ACHN (cell line): ENCODE results near the gene SULT1C4.

Source experiments
- DNase-seq: peaks from one replicate; pipeline ENCODE4 v3.0.0-alpha.2; 2015
- in situ Hi-C: cut with HindIII; loops from 2 replicates; pipeline ENCODE4 v1.10.0; 2017; ENCODE audit warnings: low sequenced_read_pairs, low pct_ligation_motif_present, low pct_unique_long_range_greater_than_20kb

The SULT1C4 gene

GRCh38 chr2:108367014-108367413 is 10.7 kb upstream of the SULT1C4 start:
- no peak for DNase-seq
- in situ Hi-C loops, result no loop called here

GRCh38 chr2:108367561-108368175 is 10.1 kb upstream of the SULT1C4 start:
- DNase-seq, result no peak
- in situ Hi-C loops, result no loop called here

DNA sequence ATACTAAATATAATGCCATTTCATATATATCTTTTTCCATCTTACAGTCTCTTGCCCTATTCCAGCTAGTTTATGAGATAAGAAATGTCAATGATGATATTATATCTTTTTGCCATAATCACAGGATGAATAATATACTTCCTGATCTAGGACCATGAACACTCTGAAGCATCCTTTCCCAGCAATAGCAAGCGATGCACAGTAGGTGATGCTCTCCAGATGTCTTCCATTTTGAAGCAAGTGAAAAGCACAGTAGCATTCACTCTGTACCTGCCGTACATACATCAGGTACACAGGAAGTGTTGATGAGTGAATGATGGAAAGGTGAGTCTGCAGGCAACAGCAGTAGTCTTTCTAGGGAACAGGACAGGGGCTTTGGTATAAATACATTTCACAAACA is 8.6 kb upstream of the SULT1C4 start:
- in situ Hi-C loops, result no loop called here
- DNase-seq, result no peak

- no peak for DNase-seq
- in situ Hi-C loops, result no loop called here
Measured at GRCh38 chr2:108370080-108370479, 7.7 kb upstream of the SULT1C4 start.

GRCh38 chr2:108376774-108377173 is 980 bp upstream of the SULT1C4 start:
- DNase-seq, result no peak
- in situ Hi-C loops, result no loop called here

GRCh38 chr2:108377401-108377800 is 353 bp upstream of the SULT1C4 start:
- in situ Hi-C loops, result no loop called here
- DNase-seq, result no peak

GRCh38 chr2:108378851-108379250 is 1.1 kb downstream of the SULT1C4 start:
- no peak for DNase-seq
- in situ Hi-C loops, result no loop called here

DNA sequence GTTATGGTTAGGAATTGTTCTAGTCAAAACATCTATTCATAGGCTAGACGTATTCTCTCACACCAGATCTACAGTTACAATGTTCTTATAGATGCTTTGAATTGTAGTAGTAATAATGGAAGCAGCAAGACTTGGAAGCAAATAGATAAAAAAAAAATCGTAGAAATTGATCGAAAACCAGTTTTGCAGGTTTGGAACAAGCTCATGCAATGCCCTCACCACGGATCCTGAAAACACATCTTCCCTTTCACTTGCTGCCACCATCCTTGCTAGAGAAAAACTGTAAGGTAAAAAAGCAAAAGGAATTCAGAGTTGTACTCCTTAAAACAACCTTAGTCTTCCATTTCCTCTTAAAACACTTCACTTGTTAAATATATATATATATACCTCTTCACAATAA is 4.4 kb downstream of the SULT1C4 start:
- in situ Hi-C loops, result no loop called here
- DNase-seq, result no peak

- in situ Hi-C loops, result no loop called here
Measured at GRCh38 chr2:108383146-108383830, 5.5 kb downstream of the SULT1C4 start.

GRCh38 chr2:108384662-108385393 is 7.1 kb downstream of the SULT1C4 start:
- DNase-seq, result no peak
- in situ Hi-C loops, result no loop called here

More at GRCh38 chr2:108383146-108383830, 5.5 kb downstream of the SULT1C4 start:
- DNase-seq, result peak; percentile 37

GRCh38 chr2:108385411-108386071 is 7.8 kb downstream of the SULT1C4 start:
- in situ Hi-C loops, result no loop called here
- DNase-seq, result peak; percentile 83

- in situ Hi-C loops, result no loop called here
- peak; percentile 49 for DNase-seq
Measured at GRCh38 chr2:108388045-108388444, 10.3 kb downstream of the SULT1C4 start.

DNA sequence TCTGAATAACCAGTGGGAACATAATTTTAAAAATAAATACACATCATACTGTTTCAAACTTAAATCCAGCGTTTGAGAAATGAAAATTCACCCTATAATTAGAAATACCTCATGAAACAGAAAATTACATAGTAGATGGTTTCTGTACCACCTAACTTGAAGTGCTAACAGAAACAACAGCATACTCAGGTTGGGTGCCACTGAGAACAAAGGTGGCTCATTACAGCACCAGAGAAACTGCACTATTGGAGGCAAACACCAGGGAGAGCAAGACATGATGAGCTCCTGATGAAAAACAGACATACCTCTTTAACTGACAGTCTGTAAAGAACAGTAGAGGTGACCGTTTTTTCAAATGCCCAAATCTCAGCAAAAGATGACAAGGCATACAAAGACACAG is 12.6 kb downstream of the SULT1C4 start:
- in situ Hi-C loops, result no loop called here
- no peak for DNase-seq

DNA sequence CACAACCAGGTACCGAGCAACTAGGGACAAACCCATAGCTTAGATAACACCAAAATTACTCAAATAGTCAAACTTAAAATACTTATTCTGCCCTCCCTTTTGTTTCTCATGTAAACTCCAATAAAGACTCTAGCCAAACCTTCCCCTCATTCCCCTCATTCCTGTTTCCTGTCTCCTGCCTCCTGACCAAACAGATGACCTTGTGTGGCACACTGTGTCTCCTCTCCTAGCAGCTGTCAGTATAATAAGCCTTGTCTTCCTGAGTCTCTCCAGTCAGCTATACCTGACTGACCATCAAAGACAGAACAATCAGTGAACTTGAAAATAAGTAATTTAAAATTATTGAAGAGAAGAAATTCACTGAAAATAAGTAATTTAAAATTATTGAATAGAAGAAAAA is 14.3 kb downstream of the SULT1C4 start:
- no peak for DNase-seq
- in situ Hi-C loops, result no loop called here

- DNase-seq, result no peak
- in situ Hi-C loops, result no loop called here
Measured at GRCh38 chr2:108393197-108393596, 15.4 kb downstream of the SULT1C4 start.

DNA sequence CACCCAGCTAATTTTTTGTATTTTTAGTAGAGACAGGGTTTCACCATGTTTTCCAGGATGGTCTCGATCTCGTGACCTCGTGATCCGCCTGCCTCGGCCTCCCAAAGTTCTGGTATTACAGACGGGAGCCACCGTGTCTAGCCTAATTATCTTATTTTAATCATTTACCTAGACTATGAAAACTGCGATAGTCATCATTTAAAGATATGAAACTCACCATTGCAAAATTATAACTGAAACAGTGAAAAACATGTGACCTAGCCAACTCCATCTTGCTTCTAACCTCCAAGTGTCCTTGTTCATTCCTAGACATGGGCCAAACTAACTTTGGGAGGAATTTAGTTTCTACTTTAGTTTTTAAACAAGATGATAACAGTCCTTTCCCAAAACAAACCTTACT is 17.4 kb downstream of the SULT1C4 start:
- in situ Hi-C loops, result no loop called here

GRCh38 chr2:108396845-108397244 is 19.1 kb downstream of the SULT1C4 start:
- in situ Hi-C loops, result no loop called here
- DNase-seq, result peak; percentile 25

More for the DNA sequence above, 17.4 kb downstream of the SULT1C4 start:
- DNase-seq, result no peak

GRCh38 chr2:108399479-108399878 is 21.7 kb downstream of the SULT1C4 start:
- peak; percentile 13 for DNase-seq
- in situ Hi-C loops, result no loop called here

DNA sequence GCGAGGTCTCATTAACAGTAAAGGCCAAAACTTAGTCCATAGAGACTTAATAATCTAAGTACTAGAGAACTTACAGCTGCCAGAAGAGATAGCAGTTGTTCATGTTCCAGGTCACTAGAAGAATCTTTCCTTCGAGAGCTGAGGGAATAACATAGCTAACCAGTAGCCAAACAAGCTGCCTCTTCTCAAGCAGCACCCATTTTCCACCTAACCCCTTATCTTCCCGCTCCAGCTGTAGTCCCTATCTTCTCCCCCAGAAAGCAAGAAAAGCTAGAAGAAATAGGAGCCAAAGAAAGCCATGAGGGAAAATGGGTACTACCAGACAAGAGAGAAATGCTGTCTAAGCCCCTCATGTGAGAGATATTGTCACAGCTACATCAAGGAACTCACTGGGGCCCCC is 24.0 kb downstream of the SULT1C4 start:
- no peak for DNase-seq
- in situ Hi-C loops, result no loop called here
